ENCODE results near the gene S100P. TPM values are rescaled to one million over a fixed set of nuclear protein-coding genes. Genes with fewer than 3 reads are reported as not detected.

Gene S100P
- total and polyA plus RNA-seq, 2 of the 4 experiments (the other 2 are of a cell fraction), result not detected

GRCh38 chr4:6681191-6681590, 12.5 kb upstream of the S100P start:
- peaks cover 15% of the 10 kb centered on the region for H3K9me1 ChIP-seq (ENCODE audit: insufficient read depth, low read length)
- no peak for DNase-seq
- H2AK9ac ChIP-seq (replicated peaks; ENCODE audit: low read depth, low read length, poor library complexity), result no peak overlapping the region
- no peak for ATAC-seq (ENCODE audit: low read depth)
- TF ChIP-seq BHLHE40 (IDR thresholded peaks at IDR 0.05; ENCODE audit: low read depth, low read length) (no peak), CEBPB (IDR thresholded peaks at IDR 0.05; ENCODE audit: low read depth, low read length) (no peak), RAD21 (IDR thresholded peaks at IDR 0.05; ENCODE audit: low read length) (no peak), MAZ (IDR thresholded peaks at IDR 0.05; ENCODE audit: borderline replicate concordance, low read depth, low read length) (no peak), CHD1 (IDR thresholded peaks at IDR 0.05; ENCODE audit: low read depth, low read length) (no peak), SMC3 (IDR thresholded peaks at IDR 0.05; ENCODE audit: low read depth, low read length) (no peak), USF2 (IDR thresholded peaks at IDR 0.05; ENCODE audit: low read depth, low read length) (no peak), RFX5 (IDR thresholded peaks at IDR 0.05; ENCODE audit: low read depth, low read length) (no peak), CTCF (conservative IDR thresholded peaks at IDR 0.05; ENCODE audit: low read depth, low read length) (no peak), POLR2A (IDR thresholded peaks at IDR 0.05; ENCODE audit: low read depth, low read length) (no peak), NFE2L2 (IDR thresholded peaks at IDR 0.05; ENCODE audit: low read depth, low read length) (no peak), FOS (IDR thresholded peaks at IDR 0.05; ENCODE audit: low read depth, low read length) (no peak), RCOR1 (IDR thresholded peaks at IDR 0.05; ENCODE audit: insufficient replicate concordance, low read length) (no peak), MXI1 (IDR thresholded peaks at IDR 0.05; ENCODE audit: borderline replicate concordance, low read depth, low read length) (no peak), MAFK (IDR thresholded peaks at IDR 0.05; ENCODE audit: low read depth, low read length) (no peak), ELK1 (IDR thresholded peaks at IDR 0.05; ENCODE audit: borderline replicate concordance, low read depth, low read length) (no peak)
- peaks cover 4% of the 10 kb centered on the region; the same call in 1 of the 2 replicates for H3K36me3 ChIP-seq (ENCODE audit: control insufficient read depth, insufficient read depth, low read length)
- no peak overlapping the region for H3K14ac ChIP-seq (replicated peaks; ENCODE audit: low read depth, low read length)
- H3K23ac ChIP-seq (ENCODE audit: low read depth, low read length), result no peak overlapping the region
- H3K9me3 ChIP-seq (ENCODE audit: control insufficient read depth, insufficient read depth, low read length), result no peaks in the 10 kb centered on the region; the same call in 1 of the 2 replicates
- BruUV-seq (replicated peaks), result no TSS peak
- no peak overlapping the region for H2AK5ac ChIP-seq (ENCODE audit: low read depth, low read length)
- no peak overlapping the region for H2BK120ac ChIP-seq (ENCODE audit: low read depth, low read length)
- peaks cover 16 to 25% of the 10 kb centered on the region in 2 experiments; a peak in 3 of 4 replicates for H3K79me1 ChIP-seq (ENCODE audit: low read depth in 1 of 2, low read length in 2 of 2)
- no peak overlapping the region for H2BK20ac ChIP-seq (ENCODE audit: low read depth, low read length)
- no peak overlapping the region for H3K4ac ChIP-seq (ENCODE audit: low read depth, low read length)
- H3K4me3 ChIP-seq (ENCODE audit: insufficient read depth, low read depth, low read length), result no peak overlapping the region
- H4K8ac ChIP-seq (ENCODE audit: low read depth in 2 of 2, low read length in 2 of 2), result no peak overlapping the region
- 96% methylated on average over 3 of the region's 9 CpGs; no CpG with 5 or more reads in 1 of the 2 experiments for WGBS, 2 experiments (ENCODE audit: extremely low coverage in 2 of 2, insufficient read length in 1 of 2)
- in situ Hi-C loops (cut with MboI; ENCODE audit: low sequenced_read_pairs) (no loop called here), dilution Hi-C loops (cut with HindIII; ENCODE audit: low sequenced_read_pairs, unreplicated experiment) (no loop called here), intact Hi-C loops (cut with micrococcal nuclease) (no loop called here)
- H3K27me3 ChIP-seq (ENCODE audit: control insufficient read depth, insufficient read depth, low read length), result no peaks in the 10 kb centered on the region
- peaks cover 5% of the 10 kb centered on the region; the same call in 1 of the 2 replicates for H3K4me1 ChIP-seq (ENCODE audit: control insufficient read depth, insufficient read depth, low read length)
- ChIA-PET POLR2A (ENCODE audit: unreplicated experiment) (no interaction called here), CTCF (interaction anchor here (0.6 to 1.3 kb wide), 2 partner anchors 13 to 184 kb away, joined by 3 read pairs; partner anchors contain the start of gene S100P)
- no peak overlapping the region for H2BK5ac ChIP-seq (ENCODE audit: low read depth, low read length, poor library complexity, severe bottlenecking)
- no peak overlapping the region for H3K9ac ChIP-seq (ENCODE audit: low read depth, low read length)
- no peak overlapping the region for H3K56ac ChIP-seq (ENCODE audit: extremely low read depth, insufficient read depth, low read length)
- H4K5ac ChIP-seq (ENCODE audit: low read depth, low read length), result no peak overlapping the region
- no peak overlapping the region for H3K27ac ChIP-seq (ENCODE audit: insufficient read depth, low read length)
- no peak overlapping the region for H2BK15ac ChIP-seq (ENCODE audit: low read depth, low read length)
- no peak overlapping the region for H4K91ac ChIP-seq (ENCODE audit: insufficient read depth, low read depth, low read length)
- no peak overlapping the region for H3K18ac ChIP-seq (ENCODE audit: low read depth, low read length)
- H2AFZ ChIP-seq (replicated peaks; ENCODE audit: low read length, poor library complexity), result no peak overlapping the region
- H3K4me2 ChIP-seq (ENCODE audit: low read depth, low read length), result no peak overlapping the region
- peaks cover 5% of the 10 kb centered on the region; the same call in 1 of the 2 replicates for H4K20me1 ChIP-seq (ENCODE audit: insufficient read depth, low read length)
